Breast epithelium (tissue), 3 donors: ENCODE results near the gene ARHGAP26.

Source experiments
- CTCF ChIP-seq, 3 donors: fragments of 450-650 bp; IDR thresholded peaks; one replicate each; pipeline ENCODE4 v1.5.1; 2016 to 2017; ENCODE audit warnings: antibody characterized with exemption in 3 of 3, mild to moderate bottlenecking in 3 of 3, moderate library complexity in 3 of 3
- POLR2A ChIP-seq: fragments of 450-650 bp; IDR thresholded peaks from one replicate; pipeline ENCODE4 v1.6.1; 2016; ENCODE audit warnings: antibody characterized with exemption, mild to moderate bottlenecking, moderate library complexity

DNA sequence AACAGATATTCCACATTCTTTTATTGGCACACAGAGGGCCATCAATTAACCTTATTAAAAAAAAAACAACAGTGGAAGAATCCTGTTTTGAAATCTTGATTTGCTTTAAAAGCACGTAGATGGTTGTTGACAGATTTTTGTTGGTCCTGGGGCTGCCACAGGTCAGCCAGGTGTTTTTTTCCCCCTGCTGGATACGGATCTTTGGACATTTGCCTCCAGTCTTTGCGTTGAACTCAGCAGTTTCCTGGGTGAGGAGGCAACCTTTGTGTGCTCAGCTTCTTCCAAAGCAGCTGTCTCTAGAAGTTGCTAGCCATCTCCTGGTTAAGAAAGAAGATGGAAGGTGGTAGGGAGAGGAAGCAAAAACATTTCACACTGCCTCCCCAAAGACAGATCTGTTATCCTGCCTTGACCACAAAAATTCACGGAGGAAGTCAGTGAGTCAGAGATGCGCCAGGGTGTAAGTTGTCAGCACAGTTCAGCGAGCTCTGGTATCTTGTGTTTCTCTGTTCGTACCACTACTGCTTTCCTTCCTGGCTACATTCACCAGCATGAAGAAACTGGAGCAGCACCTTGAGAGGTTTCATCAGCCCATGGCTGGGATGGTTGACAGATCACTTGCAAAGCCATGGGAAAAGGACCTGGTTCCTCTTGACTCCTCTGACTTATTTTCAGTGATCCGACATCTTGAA lies 207.3 kb downstream of the ARHGAP26 start:
- TF ChIP-seq CTCF (IDR thresholded peaks at IDR 0.05) (no peak), POLR2A (no peak)
